ENCODE results near the gene FIG4.

- TF ChIP-seq CTCF (conservative IDR thresholded peaks at IDR 0.05; ENCODE audit: low read depth, low read length), result no peak
- no peak for TF ChIP-seq POLR2A (IDR thresholded peaks at IDR 0.05; ENCODE audit: low read depth, low read length)
- TF ChIP-seq USF2 (IDR thresholded peaks at IDR 0.05; ENCODE audit: low read depth, low read length), result no peak
Observed at GRCh38 chr6:109736273-109737025, 45.4 kb downstream of the FIG4 start.
